ENCODE measurements around the gene STPG1. TPM values are rescaled to one million over a fixed set of nuclear protein-coding genes. Genes with fewer than 3 reads are reported as not detected.

STPG1 gene
- total and polyA plus RNA-seq, 9 of the 15 experiments (the other 6 are each of a cell fraction or from before 2014, with no cell fraction given), result 5.0 to 11.9 (median 8.3) TPM

- TF ChIP-seq, protein P1, sequence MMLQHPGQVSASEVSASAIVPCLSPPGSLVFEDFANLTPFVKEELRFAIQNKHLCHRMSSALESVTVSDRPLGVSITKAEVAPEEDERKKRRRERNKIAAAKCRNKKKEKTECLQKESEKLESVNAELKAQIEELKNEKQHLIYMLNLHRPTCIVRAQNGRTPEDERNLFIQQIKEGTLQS (IDR thresholded peaks at IDR 0.05), result no peak
- TF ChIP-seq, protein P1 (CRISPR knock-in tag; conservative IDR thresholded peaks at IDR 0.05), result no peak
- TF ChIP-seq SETDB1 (IDR thresholded peaks at IDR 0.05; ENCODE audit: low read length) (no peak), SREBF2 (CRISPR knock-in tag; IDR thresholded peaks at IDR 0.05) (no peak), XRCC3 (IDR thresholded peaks at IDR 0.05) (no peak), ELF2 (CRISPR knock-in tag; IDR thresholded peaks at IDR 0.05) (no peak), ZBTB26 (CRISPR knock-in tag; IDR thresholded peaks at IDR 0.05) (no peak), CBX3 (IDR thresholded peaks at IDR 0.05; ENCODE audit: borderline replicate concordance in 1 of 2, low read length in 2 of 2) (no peak), LCOR (CRISPR knock-in tag; IDR thresholded peaks at IDR 0.05) (peak; percentile 89), ZNF3 (CRISPR knock-in tag; IDR thresholded peaks at IDR 0.05) (no peak), CBX2 (IDR thresholded peaks at IDR 0.05; ENCODE audit: insufficient read depth, low read length, poor library complexity, severe bottlenecking) (no peak), MBD2 (IDR thresholded peaks at IDR 0.05; ENCODE audit: borderline replicate concordance, low read depth) (peak; percentile 90), ZNF408 (CRISPR knock-in tag; IDR thresholded peaks at IDR 0.05; ENCODE audit: low read depth) (no peak), CBFA2T2 (conservative IDR thresholded peaks at IDR 0.05) (no peak), ATF7 (IDR thresholded peaks at IDR 0.05) (peak; percentile 82), CHD1 (IDR thresholded peaks at IDR 0.05; ENCODE audit: low read length) (no peak), ZNF668 (CRISPR knock-in tag; IDR thresholded peaks at IDR 0.05) (no peak), NCOA6 (IDR thresholded peaks at IDR 0.05) (no peak), EHMT2 (IDR thresholded peaks at IDR 0.05) (no peak), ZNF384 (IDR thresholded peaks at IDR 0.05; ENCODE audit: low read depth, low read length) (0 out of 2 replicates have a peak, but pooled peaks have one; percentile 4), ZNF12 (CRISPR knock-in tag; IDR thresholded peaks at IDR 0.05) (no peak), MEF2A (IDR thresholded peaks at IDR 0.05; ENCODE audit: control insufficient read depth, low read depth, low read length) (no peak), PTTG1 (tag; IDR thresholded peaks at IDR 0.05; ENCODE audit: low read depth) (no peak)
- TF ChIP-seq, protein P2, sequence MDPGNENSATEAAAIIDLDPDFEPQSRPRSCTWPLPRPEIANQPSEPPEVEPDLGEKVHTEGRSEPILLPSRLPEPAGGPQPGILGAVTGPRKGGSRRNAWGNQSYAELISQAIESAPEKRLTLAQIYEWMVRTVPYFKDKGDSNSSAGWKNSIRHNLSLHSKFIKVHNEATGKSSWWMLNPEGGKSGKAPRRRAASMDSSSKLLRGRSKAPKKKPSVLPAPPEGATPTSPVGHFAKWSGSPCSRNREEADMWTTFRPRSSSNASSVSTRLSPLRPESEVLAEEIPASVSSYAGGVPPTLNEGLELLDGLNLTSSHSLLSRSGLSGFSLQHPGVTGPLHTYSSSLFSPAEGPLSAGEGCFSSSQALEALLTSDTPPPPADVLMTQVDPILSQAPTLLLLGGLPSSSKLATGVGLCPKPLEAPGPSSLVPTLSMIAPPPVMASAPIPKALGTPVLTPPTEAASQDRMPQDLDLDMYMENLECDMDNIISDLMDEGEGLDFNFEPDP (CRISPR knock-in tag; IDR thresholded peaks at IDR 0.05), result no peak
- TF ChIP-seq, protein P3, sequence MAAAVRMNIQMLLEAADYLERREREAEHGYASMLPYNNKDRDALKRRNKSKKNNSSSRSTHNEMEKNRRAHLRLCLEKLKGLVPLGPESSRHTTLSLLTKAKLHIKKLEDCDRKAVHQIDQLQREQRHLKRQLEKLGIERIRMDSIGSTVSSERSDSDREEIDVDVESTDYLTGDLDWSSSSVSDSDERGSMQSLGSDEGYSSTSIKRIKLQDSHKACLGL (CRISPR knock-in tag; IDR thresholded peaks at IDR 0.05; ENCODE audit: borderline replicate concordance, poor library complexity, severe bottlenecking), result no peak
- TF ChIP-seq, protein P4, sequence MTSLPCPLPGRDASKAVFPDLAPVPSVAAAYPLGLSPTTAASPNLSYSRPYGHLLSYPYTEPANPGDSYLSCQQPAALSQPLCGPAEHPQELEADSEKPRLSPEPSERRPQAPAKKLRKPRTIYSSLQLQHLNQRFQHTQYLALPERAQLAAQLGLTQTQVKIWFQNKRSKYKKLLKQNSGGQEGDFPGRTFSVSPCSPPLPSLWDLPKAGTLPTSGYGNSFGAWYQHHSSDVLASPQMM (CRISPR knock-in tag; IDR thresholded peaks at IDR 0.05), result no peak
Observed at GRCh38 chr1:24413350-24414163, at the start of gene STPG1 (continued).
